ENCODE measurements around the gene CCDC159. TPM values are rescaled to one million over a fixed set of nuclear protein-coding genes. Genes with fewer than 3 reads are reported as not detected.

Gene CCDC159
- polyA plus RNA-seq, 1 of the 3 experiments (the other 2 are of a cell fraction) = 25.2 TPM

DNA sequence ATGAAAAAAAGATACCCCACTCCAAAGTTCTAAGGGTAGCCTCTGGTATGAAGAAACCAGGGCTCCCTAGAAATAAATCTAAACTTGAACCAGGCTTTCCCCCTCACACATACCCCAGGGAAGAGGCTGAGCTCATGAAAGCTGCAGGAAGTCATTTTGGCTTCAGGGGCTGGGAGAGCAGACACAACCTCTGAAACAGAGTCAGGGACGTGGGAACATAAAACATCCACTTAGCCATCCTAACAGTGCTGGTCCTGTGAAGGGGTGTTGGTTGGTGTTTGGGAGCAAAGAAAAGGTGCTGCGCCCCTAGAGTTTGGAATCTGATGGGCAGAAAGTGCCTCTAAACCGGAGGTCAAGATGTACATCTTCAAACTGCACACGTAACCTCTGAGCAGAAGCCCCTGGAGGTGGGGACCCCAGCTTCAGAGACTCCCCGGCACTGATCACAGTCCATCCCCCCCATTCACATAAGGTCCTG lies 22.7 kb upstream of the CCDC159 start:
- peak; percentile 37 for DNase-seq
- no peaks in the 10 kb centered on the region for H3K9me2 ChIP-seq
- TF ChIP-seq MXI1 (IDR thresholded peaks at IDR 0.05; ENCODE audit: low read depth, low read length) (0 out of 2 replicates have a peak, but pooled peaks have one; percentile 2), ELF1 (IDR thresholded peaks at IDR 0.05) (no peak)
- 74% methylated on average over 5 of the region's 5 CpGs for WGBS (ENCODE audit: low lambda C conversion rate)
- no peak overlapping the region for H3K4me3 ChIP-seq (ENCODE audit: low read depth in 2 of 2, low read length in 1 of 2)
- H3K4me1 ChIP-seq (ENCODE audit: control insufficient read depth in 1 of 2, insufficient read depth in 2 of 2, low read depth in 1 of 2, low read length in 1 of 2) = peaks cover 9 to 19% of the 10 kb centered on the region in 2 experiments
- H3K4me2 ChIP-seq = peak overlapping the region; percentile 66; the same call in 1 of the 2 replicates
- no peak overlapping the region for H3K9ac ChIP-seq
- POLR2A ChIA-PET = interaction anchor here (1.3 to 2.5 kb wide), 2 partner anchors 15 to 51 kb away, joined by 3 to 17 read pairs; partner anchors contain the start of genes RAB3D and SWSAP1
- H2AFZ ChIP-seq (ENCODE audit: low read depth) = no peak overlapping the region
- no peaks in the 10 kb centered on the region for H3K9me3 ChIP-seq
- H3K79me2 ChIP-seq (ENCODE audit: insufficient read depth) = no peaks in the 10 kb centered on the region
- no peaks in the 10 kb centered on the region for H3K27me3 ChIP-seq (ENCODE audit: insufficient read depth)
- CTCF ChIA-PET = interaction anchor here (0.9 to 2.2 kb wide), 7 partner anchors 27 to 123 kb away, joined by 3 to 11 read pairs (median 4); partner anchors contain the start of gene TSPAN16
- H4K20me1 ChIP-seq (ENCODE audit: insufficient read depth) = no peaks in the 10 kb centered on the region
- peaks cover 13% of the 10 kb centered on the region for H3F3A ChIP-seq (replicated peaks; ENCODE audit: insufficient read depth)
- peaks cover 0 to 5% of the 10 kb centered on the region in 2 experiments for H3K36me3 ChIP-seq (replicated peaks in 1 of 2; ENCODE audit: control insufficient read depth in 1 of 2, insufficient read depth in 2 of 2, low read length in 1 of 2)
- H3K27ac ChIP-seq (ENCODE audit: low read depth in 2 of 2, low read length in 1 of 2) = peak overlapping the region; percentile 65 to 87; a peak in 3 of 4 replicates

DNA sequence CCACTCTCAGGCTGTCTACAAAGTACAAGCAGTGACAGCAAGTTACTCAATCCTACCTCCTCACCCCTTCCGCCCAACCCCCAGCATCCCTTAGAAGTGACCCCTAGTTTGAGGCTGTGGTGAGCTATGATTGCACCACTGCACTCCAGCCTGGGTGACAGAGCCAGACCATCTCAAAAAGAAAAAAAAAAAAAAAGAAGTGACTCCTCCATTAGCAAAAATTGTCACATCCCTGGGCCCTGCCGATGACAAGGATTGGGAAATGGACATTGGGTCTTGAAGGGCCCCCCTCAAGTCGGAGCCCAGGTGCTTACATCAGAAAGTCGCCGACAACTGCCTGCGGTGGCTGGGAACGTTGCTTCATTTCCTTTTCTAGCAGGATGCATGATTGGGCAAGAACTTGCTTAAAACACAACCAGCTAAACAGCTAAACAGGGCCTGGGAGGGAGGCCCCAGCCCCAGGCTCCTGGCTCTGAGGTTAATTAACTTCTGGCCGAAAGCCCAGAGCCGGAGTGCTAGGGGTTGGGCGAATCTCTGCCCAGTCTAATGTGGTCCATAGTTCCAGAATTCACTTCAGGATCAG lies 22.1 kb upstream of the CCDC159 start:
- WGBS (ENCODE audit: low lambda C conversion rate) = 6% methylated on average over 10 of the region's 10 CpGs
- Histone ChIP-seq H3K4me1 (ENCODE audit: control insufficient read depth in 1 of 2, insufficient read depth in 2 of 2, low read depth in 1 of 2, low read length in 1 of 2) (peaks cover 9 to 19% of the 10 kb centered on the region in 2 experiments), H3K36me3 (replicated peaks in 1 of 2; ENCODE audit: control insufficient read depth in 1 of 2, insufficient read depth in 2 of 2, low read length in 1 of 2) (peaks cover 0 to 5% of the 10 kb centered on the region in 2 experiments), H3K79me2 (ENCODE audit: insufficient read depth) (no peaks in the 10 kb centered on the region), H3K9ac (no peak overlapping the region), H3K9me3 (no peaks in the 10 kb centered on the region), H3K4me2 (peak overlapping the region; percentile 66), H3F3A (replicated peaks; ENCODE audit: insufficient read depth) (peaks cover 13% of the 10 kb centered on the region), H2AFZ (ENCODE audit: low read depth) (no peak overlapping the region), H3K4me3 (ENCODE audit: low read depth in 2 of 2, low read length in 1 of 2) (0 out of 4 replicates have a peak overlapping the region, but pooled peaks of 1 of the 2 experiments have one; percentile 1), H3K27ac (ENCODE audit: low read depth in 2 of 2, low read length in 1 of 2) (peak overlapping the region; percentile 65 to 87), H3K27me3 (ENCODE audit: insufficient read depth) (no peaks in the 10 kb centered on the region), H3K9me2 (no peaks in the 10 kb centered on the region), H4K20me1 (ENCODE audit: insufficient read depth) (no peaks in the 10 kb centered on the region)
- TF ChIP-seq GABPA (IDR thresholded peaks at IDR 0.05; ENCODE audit: low read depth) = 0 out of 2 replicates have a peak, but pooled peaks have one; percentile 28
- no peak for TF ChIP-seq USF2 (IDR thresholded peaks at IDR 0.05; ENCODE audit: borderline replicate concordance, low read depth, low read length)
- TF ChIP-seq NFIC (IDR thresholded peaks at IDR 0.05; ENCODE audit: borderline replicate concordance) = peak; percentile 85
- TF ChIP-seq RFX5 (IDR thresholded peaks at IDR 0.05; ENCODE audit: low read length) = peak; percentile 54
- peak; percentile 31 to 54; a peak in 3 of 4 replicates for TF ChIP-seq EP300 (IDR thresholded peaks at IDR 0.05; ENCODE audit: borderline replicate concordance in 1 of 2, low read depth in 1 of 2, low read length in 1 of 2)
- no peak for TF ChIP-seq TEAD4 (IDR thresholded peaks at IDR 0.05; ENCODE audit: borderline replicate concordance, insufficient read depth)
- TF ChIP-seq YY1 (IDR thresholded peaks at IDR 0.05; ENCODE audit: low read depth) = no peak
- peak; percentile 62; the same call in 1 of the 2 replicates for TF ChIP-seq POLR2AphosphoS5 (IDR thresholded peaks at IDR 0.05; ENCODE audit: low read depth, low read length)
- peak; percentile 85 for TF ChIP-seq TCF12 (IDR thresholded peaks at IDR 0.05)
- TF ChIP-seq RCOR1 (IDR thresholded peaks at IDR 0.05; ENCODE audit: low read length) = peak; percentile 57
- TF ChIP-seq RXRA (IDR thresholded peaks at IDR 0.05; ENCODE audit: borderline replicate concordance, low read depth) = no peak
- peak; percentile 37 for TF ChIP-seq RAD21 (IDR thresholded peaks at IDR 0.05; ENCODE audit: low read length)
- TF ChIP-seq SMC3 (IDR thresholded peaks at IDR 0.05; ENCODE audit: low read depth, low read length) = peak; percentile 26
- no peak for TF ChIP-seq FOXJ3 (CRISPR knock-in tag; IDR thresholded peaks at IDR 0.05)
- no peak for TF ChIP-seq JUND (IDR thresholded peaks at IDR 0.05)
- peak; percentile 18; the same call in 1 of the 2 replicates for TF ChIP-seq MXI1 (IDR thresholded peaks at IDR 0.05; ENCODE audit: low read depth, low read length)
- 0 out of 2 replicates have a peak, but pooled peaks have one; percentile 13 for TF ChIP-seq MAX (IDR thresholded peaks at IDR 0.05; ENCODE audit: low read depth)
- CTCF ChIA-PET = interaction anchor here (0.6 to 2.2 kb wide), 10 partner anchors 14 to 237 kb away, joined by 3 to 11 read pairs (median 3); partner anchors contain the start of gene TSPAN16
- POLR2A ChIA-PET = interaction anchor here (1.3 to 2.5 kb wide), 2 partner anchors 14 to 50 kb away, joined by 3 to 17 read pairs; partner anchors contain the start of genes RAB3D and SWSAP1
- DNase-seq = peak; percentile 91
